Liver (tissue), 3 donors: Measurements from ENCODE around the gene LSM2.

Experiments
- EGR1 ChIP-seq, 2 donors: IDR thresholded peaks; 2 replicates each; pipeline ENCODE4 v1.6.1; 2016 to 2018; ENCODE audit warnings: antibody characterized with exemption in 2 of 2, low read depth in 2 of 2
- FOXA1 ChIP-seq: IDR thresholded peaks from 2 replicates; pipeline ENCODE4 v1.6.1; 2016; ENCODE audit warnings: antibody characterized with exemption
- GABPA ChIP-seq, 2 donors: IDR thresholded peaks in 1 of 2; conservative IDR thresholded peaks in 1 of 2; 2 replicates each; pipeline ENCODE4 v1.6.1; 2016; ENCODE audit warnings: antibody characterized with exemption in 2 of 2, mild to moderate bottlenecking in 1 of 2, moderate library complexity in 1 of 2
- JUND ChIP-seq, 2 donors: IDR thresholded peaks; 2 replicates each; pipeline ENCODE4 v1.6.1; 2016; ENCODE audit warnings: antibody characterized with exemption in 2 of 2
- RAD21 ChIP-seq, 2 donors: IDR thresholded peaks; 2 replicates each; pipeline ENCODE4 v1.6.1; 2016; ENCODE audit warnings: antibody characterized with exemption in 2 of 2, mild to moderate bottlenecking in 2 of 2
- REST ChIP-seq: IDR thresholded peaks from 2 replicates; pipeline ENCODE4 v1.6.1; 2016; ENCODE audit warnings: antibody characterized with exemption, mild to moderate bottlenecking
- RXRA ChIP-seq, 2 donors: IDR thresholded peaks; 2 replicates each; pipeline ENCODE4 v1.6.1; 2017 to 2018; ENCODE audit warnings: antibody characterized with exemption in 2 of 2, mild to moderate bottlenecking in 1 of 2
- SP1 ChIP-seq: IDR thresholded peaks from 2 replicates; pipeline ENCODE4 v1.6.1; 2018; ENCODE audit warnings: antibody characterized with exemption, mild to moderate bottlenecking
- TAF1 ChIP-seq: conservative IDR thresholded peaks from 2 replicates; pipeline ENCODE4 v1.6.1; 2016; ENCODE audit warnings: antibody characterized with exemption, mild to moderate bottlenecking
- YY1 ChIP-seq: IDR thresholded peaks from 2 replicates; pipeline ENCODE4 v1.6.1; 2016; ENCODE audit warnings: antibody characterized with exemption, mild to moderate bottlenecking
- ZBTB33 ChIP-seq: IDR thresholded peaks from 2 replicates; pipeline ENCODE4 v1.6.1; 2016; ENCODE audit warnings: antibody characterized with exemption
- TF ChIP-seq, protein P1 (sequence below): IDR thresholded peaks from 2 replicates; pipeline ENCODE4 v1.6.1; 2016; ENCODE audit warnings: antibody characterized with exemption
- TF ChIP-seq, protein P2 (sequence below): fragments of 150-350 bp; IDR thresholded peaks from 2 replicates; pipeline ENCODE4 v1.5.1; 2017; ENCODE audit warnings: improper control_type of control experiment, low read depth, low read length; ENCODE audit not compliant: missing input control
- TF ChIP-seq, protein P3 (sequence below): IDR thresholded peaks from 2 replicates; pipeline ENCODE4 v1.6.1; 2016; ENCODE audit warnings: antibody characterized with exemption
- donor health status: healthy.
- donor health status: healthy.

DNA sequence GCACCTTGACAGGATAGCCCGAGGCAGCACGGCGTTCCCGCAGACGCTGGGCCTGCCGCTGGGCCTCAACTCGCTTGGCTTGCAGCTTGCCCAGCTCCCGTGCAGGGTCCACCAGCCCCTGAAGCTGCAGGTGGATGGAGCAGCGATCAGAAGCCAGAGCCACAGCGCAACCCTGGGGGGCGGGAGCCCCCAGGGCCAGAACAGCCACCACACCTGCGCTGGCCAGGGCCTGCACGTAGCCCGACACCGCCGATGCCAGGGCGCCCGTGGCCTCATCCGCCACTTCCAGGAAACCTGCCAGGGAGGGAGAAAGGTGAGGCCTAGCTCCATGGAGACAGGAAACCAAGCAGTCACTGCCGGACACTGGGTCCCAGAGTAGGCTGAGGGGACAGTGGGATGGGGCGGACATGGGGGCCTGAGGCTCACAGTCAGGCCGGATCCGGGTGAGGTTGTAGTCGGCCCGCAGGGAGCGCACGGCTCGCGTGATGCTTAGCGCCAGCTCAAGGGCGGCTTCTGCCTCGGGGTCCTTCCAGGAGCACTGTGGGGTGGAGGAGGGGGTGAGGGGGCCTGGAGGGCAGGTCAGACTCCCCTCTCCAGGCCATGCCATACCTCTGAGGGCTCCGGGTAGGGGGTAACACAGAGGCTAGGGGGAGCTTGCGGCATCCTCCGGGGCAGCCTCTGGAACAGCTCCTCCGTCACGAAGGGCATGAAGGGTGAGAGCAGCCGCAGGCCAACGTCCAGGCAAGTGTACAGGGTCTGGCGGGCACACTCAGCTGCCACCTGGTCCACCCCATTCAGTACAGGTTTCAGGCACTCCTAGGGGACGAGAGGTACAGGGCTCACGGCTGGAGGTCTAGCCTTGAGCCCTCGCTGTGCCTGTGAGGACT lies 27.5 kb downstream of the LSM2 start:
- TF ChIP-seq TAF1 (no peak), YY1 (no peak), REST (no peak), EGR1 (IDR thresholded peaks at IDR 0.05; ENCODE audit: low read depth in 2 of 2) (no peak), GABPA (IDR thresholded peaks at IDR 0.05 in 1 of 2, conservative IDR thresholded peaks at IDR 0.05 in 1 of 2) (no peak), RAD21 (IDR thresholded peaks at IDR 0.05) (no peak), RXRA (IDR thresholded peaks at IDR 0.05) (no peak), JUND (IDR thresholded peaks at IDR 0.05) (no peak), ZBTB33 (no peak), SP1 (no peak), FOXA1 (no peak)
- TF ChIP-seq, protein P1, sequence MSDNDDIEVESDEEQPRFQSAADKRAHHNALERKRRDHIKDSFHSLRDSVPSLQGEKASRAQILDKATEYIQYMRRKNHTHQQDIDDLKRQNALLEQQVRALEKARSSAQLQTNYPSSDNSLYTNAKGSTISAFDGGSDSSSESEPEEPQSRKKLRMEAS = no peak
- TF ChIP-seq, protein P2, sequence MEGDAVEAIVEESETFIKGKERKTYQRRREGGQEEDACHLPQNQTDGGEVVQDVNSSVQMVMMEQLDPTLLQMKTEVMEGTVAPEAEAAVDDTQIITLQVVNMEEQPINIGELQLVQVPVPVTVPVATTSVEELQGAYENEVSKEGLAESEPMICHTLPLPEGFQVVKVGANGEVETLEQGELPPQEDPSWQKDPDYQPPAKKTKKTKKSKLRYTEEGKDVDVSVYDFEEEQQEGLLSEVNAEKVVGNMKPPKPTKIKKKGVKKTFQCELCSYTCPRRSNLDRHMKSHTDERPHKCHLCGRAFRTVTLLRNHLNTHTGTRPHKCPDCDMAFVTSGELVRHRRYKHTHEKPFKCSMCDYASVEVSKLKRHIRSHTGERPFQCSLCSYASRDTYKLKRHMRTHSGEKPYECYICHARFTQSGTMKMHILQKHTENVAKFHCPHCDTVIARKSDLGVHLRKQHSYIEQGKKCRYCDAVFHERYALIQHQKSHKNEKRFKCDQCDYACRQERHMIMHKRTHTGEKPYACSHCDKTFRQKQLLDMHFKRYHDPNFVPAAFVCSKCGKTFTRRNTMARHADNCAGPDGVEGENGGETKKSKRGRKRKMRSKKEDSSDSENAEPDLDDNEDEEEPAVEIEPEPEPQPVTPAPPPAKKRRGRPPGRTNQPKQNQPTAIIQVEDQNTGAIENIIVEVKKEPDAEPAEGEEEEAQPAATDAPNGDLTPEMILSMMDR = no peak
- TF ChIP-seq, protein P3, sequence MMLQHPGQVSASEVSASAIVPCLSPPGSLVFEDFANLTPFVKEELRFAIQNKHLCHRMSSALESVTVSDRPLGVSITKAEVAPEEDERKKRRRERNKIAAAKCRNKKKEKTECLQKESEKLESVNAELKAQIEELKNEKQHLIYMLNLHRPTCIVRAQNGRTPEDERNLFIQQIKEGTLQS = no peak
